GM23338 (cell line): ENCODE data around the gene TM7SF3. TPM values are rescaled to one million over a fixed set of nuclear protein-coding genes. Genes with fewer than 3 reads are reported as not detected.

ENCODE experiments used
- ATAC-seq: fragments of 200-7000 bp; cut with Tn5 transposase; 3 replicates; pipeline ENCODE4 v1.9.1; 2020
- DNase-seq: peaks from one replicate; pipeline ENCODE4 v3.0.0-alpha.2; 2015; ENCODE audit warnings: low spot score
- H2AFZ ChIP-seq: fragments of 200-600 bp; sonication (generic); 2 replicates; pipeline ENCODE4 v1.8.0; 2016; ENCODE audit warnings: antibody characterized with exemption, mild to moderate bottlenecking, moderate library complexity
- H3F3A ChIP-seq: fragments of 200-600 bp; sonication (generic); replicated peaks from 2 replicates; pipeline ENCODE4 v1.8.0; 2017; ENCODE audit warnings: antibody characterized with exemption, mixed run types, low read depth
- H3K27ac ChIP-seq: fragments of 200-600 bp; sonication (generic); 2 replicates; pipeline ENCODE4 v1.6.1; 2016; ENCODE audit warnings: low read depth
- H3K27me3 ChIP-seq: fragments of 200-600 bp; sonication (generic); 2 replicates; pipeline ENCODE4 v1.8.0; 2016; ENCODE audit warnings: mild to moderate bottlenecking, mixed run types, moderate library complexity; ENCODE audit not compliant: insufficient read depth
- H3K36me3 ChIP-seq: fragments of 200-600 bp; sonication (generic); 2 replicates; pipeline ENCODE4 v1.8.0; 2016; ENCODE audit warnings: mild to moderate bottlenecking; ENCODE audit not compliant: insufficient read depth
- H3K4me1 ChIP-seq: fragments of 200-600 bp; sonication (generic); 2 replicates; pipeline ENCODE4 v1.8.0; 2016; ENCODE audit warnings: mild to moderate bottlenecking, moderate library complexity; ENCODE audit not compliant: insufficient read depth
- H3K4me2 ChIP-seq: fragments of 200-600 bp; sonication (generic); 2 replicates; pipeline ENCODE4 v1.7.1; 2017; ENCODE audit warnings: mixed run types
- H3K4me3 ChIP-seq: fragments of 200-600 bp; sonication (generic); 2 replicates; pipeline ENCODE4 v1.6.1; 2016; ENCODE audit warnings: mixed run types
- H3K79me2 ChIP-seq: fragments of 200-600 bp; sonication (generic); replicated peaks from 2 replicates; pipeline ENCODE4 v1.8.0; 2017; ENCODE audit warnings: mild to moderate bottlenecking; ENCODE audit not compliant: insufficient read depth
- H3K9me2 ChIP-seq: fragments of 200-600 bp; sonication (generic); 2 replicates; pipeline ENCODE4 v1.8.0; 2017; ENCODE audit not compliant: insufficient read depth
- H4K20me1 ChIP-seq: fragments of 200-600 bp; sonication (generic); replicated peaks from 2 replicates; pipeline ENCODE4 v1.8.0; 2017; ENCODE audit warnings: mild to moderate bottlenecking; ENCODE audit not compliant: insufficient read depth
- H3K27ac Mint-ChIP-seq: 2 replicates; pipeline ENCODE4 v1.8.0; 2020; ENCODE audit warnings: inconsistent platforms, mild to moderate bottlenecking, moderate library complexity, mixed read lengths
- H3K27me3 Mint-ChIP-seq: 3 replicates; pipeline ENCODE4 v1.8.0; 2022; ENCODE audit warnings: low read depth, mild to moderate bottlenecking, moderate library complexity, mixed read lengths, inconsistent platforms; ENCODE audit not compliant: insufficient read depth, poor library complexity
- H3K36me3 Mint-ChIP-seq: 3 replicates; pipeline ENCODE4 v1.8.0; 2021; ENCODE audit warnings: low read depth, mild to moderate bottlenecking, inconsistent platforms, moderate library complexity, mixed read lengths
- H3K4me1 Mint-ChIP-seq: 3 replicates; pipeline ENCODE4 v1.8.0; 2020; ENCODE audit warnings: mild to moderate bottlenecking, inconsistent platforms, mixed read lengths
- H3K4me3 Mint-ChIP-seq: 3 replicates; pipeline ENCODE4 v1.8.0; 2021; ENCODE audit warnings: moderate library complexity, mild to moderate bottlenecking, inconsistent platforms, mixed read lengths
- H3K9me3 Mint-ChIP-seq: 3 replicates; pipeline ENCODE4 v1.8.0; 2020; ENCODE audit warnings: moderate library complexity, mild to moderate bottlenecking, inconsistent platforms, mixed read lengths
- CREB1 ChIP-seq: fragments of 250-450 bp; sonication (Bioruptor Pico); IDR thresholded peaks from 2 replicates; pipeline ENCODE4 v1.5.0; 2020; ENCODE audit warnings: low read depth, mild to moderate bottlenecking, moderate library complexity
- CTCF ChIP-seq, 2 experiments: fragments of 200-600 bp in 1 of 2; sonication (generic) in 1 of 2; conservative IDR thresholded peaks; 2 replicates each; pipeline versions ENCODE4 v1.5.1 to v1.6.1; 2016 to 2017; ENCODE audit warnings: antibody characterized with exemption in 2 of 2, low read depth in 2 of 2, mild to moderate bottlenecking in 2 of 2, moderate library complexity in 1 of 2
- ETS1 ChIP-seq: IDR thresholded peaks from 2 replicates; pipeline ENCODE4 v1.6.1; 2016; ENCODE audit warnings: antibody characterized with exemption
- EZH2 ChIP-seq: fragments of 200-600 bp; sonication (generic); IDR thresholded peaks from one replicate; pipeline ENCODE4 v1.8.0; 2017; ENCODE audit warnings: antibody characterized with exemption, mild to moderate bottlenecking, low read depth; ENCODE audit not compliant: unreplicated experiment
- EZH2phosphoT487 ChIP-seq: fragments of 200-600 bp; sonication (generic); IDR thresholded peaks from one replicate; pipeline ENCODE4 v1.8.1; 2018; ENCODE audit warnings: antibody characterized with exemption; ENCODE audit not compliant: unreplicated experiment
- JUNB ChIP-seq: IDR thresholded peaks from one replicate; pipeline ENCODE4 v1.6.1; 2016; ENCODE audit warnings: antibody characterized with exemption; ENCODE audit not compliant: unreplicated experiment
- NANOG ChIP-seq: IDR thresholded peaks from 2 replicates; pipeline ENCODE4 v1.6.1; 2016; ENCODE audit warnings: antibody characterized with exemption, borderline replicate concordance
- POLR2AphosphoS5 ChIP-seq: IDR thresholded peaks from 2 replicates; pipeline ENCODE4 v1.6.1; 2016; ENCODE audit warnings: antibody characterized with exemption, low read depth
- REST ChIP-seq: IDR thresholded peaks from one replicate; pipeline ENCODE4 v1.6.1; 2018; ENCODE audit warnings: antibody characterized with exemption; ENCODE audit not compliant: unreplicated experiment
- STAT1 ChIP-seq: IDR thresholded peaks from one replicate; pipeline ENCODE4 v1.6.1; 2016; ENCODE audit warnings: antibody characterized with exemption; ENCODE audit not compliant: unreplicated experiment
- ZNF114 ChIP-seq: fragments of 250-450 bp; sonication (Bioruptor Pico); IDR thresholded peaks from 2 replicates; pipeline ENCODE4 v1.5.0; 2020; ENCODE audit warnings: mild to moderate bottlenecking, moderate library complexity
- ZNF331 ChIP-seq: fragments of 250-450 bp; sonication (Bioruptor Pico); IDR thresholded peaks from 2 replicates; pipeline ENCODE4 v1.5.0; 2020; ENCODE audit warnings: low read depth, mild to moderate bottlenecking, moderate library complexity
- ZNF462 ChIP-seq: fragments of 250-450 bp; sonication (Bioruptor Pico); IDR thresholded peaks from 2 replicates; pipeline ENCODE4 v1.5.0; 2020; ENCODE audit warnings: mild to moderate bottlenecking, moderate library complexity
- polyA plus RNA-seq: library from polyadenylated mRNA; unstranded; fragments of >200 nt; fragmentation: Nextera tagmentation; extraction: Ambion mirVana; gene quantifications from 2 replicates; pipeline ENCODE4 v1.2.1, GENCODE V29; 2016
- total RNA-seq: library from RNA; depleted of rRNA; stranded (reverse); fragments of >200 nt; shearing (Covaris generic); gene quantifications from 2 replicates; pipeline ENCODE4 v1.2.3, GENCODE V29; 2014

The TM7SF3 gene
- total and polyA plus RNA-seq, 2 experiments from 2014 or later: 30.3 to 121 TPM

GRCh38 chr12:27055966-27056365 lies 41.8 kb upstream of the TM7SF3 start (continued):
- TF ChIP-seq NANOG: no peak
- TF ChIP-seq CREB1 (CRISPR knock-in tag): no peak
- no peak for TF ChIP-seq JUNB

- no peaks in the 10 kb centered on the region for H3K4me1 Mint-ChIP-seq
- TF ChIP-seq CTCF (conservative IDR thresholded peaks at IDR 0.05; ENCODE audit: low read depth in 2 of 2) (no peak), POLR2AphosphoS5 (no peak), ZNF462 (CRISPR knock-in tag) (no peak), JUNB (no peak), NANOG (no peak), ZNF331 (CRISPR knock-in tag) (no peak), EZH2 (no peak), ETS1 (no peak), CREB1 (CRISPR knock-in tag) (no peak), ZNF114 (CRISPR knock-in tag) (no peak), REST (no peak), STAT1 (no peak), EZH2phosphoT487 (no peak)
- H3K36me3 ChIP-seq: no peaks in the 10 kb centered on the region
- H3K27me3 Mint-ChIP-seq: no peaks in the 10 kb centered on the region
- no peaks in the 10 kb centered on the region for H3K79me2 ChIP-seq
- no peak overlapping the region for H3K27ac Mint-ChIP-seq
- H4K20me1 ChIP-seq: no peaks in the 10 kb centered on the region
- no peak overlapping the region for H3K27ac ChIP-seq
- H3K4me2 ChIP-seq: no peak overlapping the region
- H2AFZ ChIP-seq: no peak overlapping the region
- H3K27me3 ChIP-seq: no peaks in the 10 kb centered on the region
- no peaks in the 10 kb centered on the region for H3K4me1 ChIP-seq
- no peak for DNase-seq
- no peaks in the 10 kb centered on the region for H3F3A ChIP-seq
- no peaks in the 10 kb centered on the region for H3K36me3 Mint-ChIP-seq
- no peaks in the 10 kb centered on the region for H3K9me3 Mint-ChIP-seq
- no peaks in the 10 kb centered on the region for H3K9me2 ChIP-seq
- H3K4me3 Mint-ChIP-seq: no peak overlapping the region
- ATAC-seq: no peak
- H3K4me3 ChIP-seq: no peak overlapping the region
Measured at GRCh38 chr12:27052742-27053141, 38.6 kb upstream of the TM7SF3 start.
